ENCODE results near the gene MAP3K12. TPM values are rescaled to one million over a fixed set of nuclear protein-coding genes. Genes with fewer than 3 reads are reported as not detected.
"Not testable (repeated sequence)": the region's sequence is repeated elsewhere in the genome, so short reads cannot be mapped to it uniquely, and the experiment has no call there.

The MAP3K12 gene
- polyA plus RNA-seq, 1 donor (not counting 4 experiments of a cell fraction or from before 2014, with no cell fraction given) = 13.4 TPM

GRCh38 chr12:53443955-53444354 is 55.3 kb downstream of the MAP3K12 start:
- H3K9me3 ChIP-seq (ENCODE audit: control insufficient read depth, low read depth, low read length) = no peaks in the 10 kb centered on the region
- H3K4me2 ChIP-seq (ENCODE audit: control insufficient read depth, extremely low read depth, insufficient read depth, low read depth, low read length) = no peak overlapping the region
- H3K27me3 ChIP-seq (ENCODE audit: control insufficient read depth, extremely low read depth, insufficient read depth, low read length) = no peaks in the 10 kb centered on the region
- peaks cover 13% of the 10 kb centered on the region for H3K4me1 ChIP-seq (ENCODE audit: control insufficient read depth, extremely low read depth, insufficient read depth, low read length)
- H3K36me3 ChIP-seq (ENCODE audit: control insufficient read depth in 2 of 2, extremely low read depth in 1 of 2, insufficient read depth in 2 of 2, low read length in 2 of 2) = peaks cover 16 to 21% of the 10 kb centered on the region in 2 experiments
- no peak overlapping the region for H3K4me3 ChIP-seq (ENCODE audit: control insufficient read depth in 2 of 3, extremely low read depth in 1 of 3, insufficient read depth in 2 of 3, low read depth in 1 of 3, low read length in 3 of 3)
- no peak for FAIRE-seq
- peaks cover 26% of the 10 kb centered on the region for H3K79me2 ChIP-seq (ENCODE audit: control insufficient read depth, insufficient read depth, low read length)
- no peak overlapping the region for H3K9ac ChIP-seq (ENCODE audit: control insufficient read depth, extremely low read depth, insufficient read depth, low read length)
- DNase-seq (ENCODE audit: low read depth, low spot score) = no peak
- H2AFZ ChIP-seq (ENCODE audit: control insufficient read depth, low read length) = no peak overlapping the region
- TF ChIP-seq EZH2 (IDR thresholded peaks at IDR 0.05; ENCODE audit: low read length) = no peak
- no peak for TF ChIP-seq CTCF (optimal IDR thresholded peaks at IDR 0.05 in 1 of 3, IDR thresholded peaks at IDR 0.05 in 1 of 3, conservative IDR thresholded peaks at IDR 0.05 in 1 of 3; ENCODE audit: extremely low read depth in 1 of 3, insufficient read depth in 2 of 3, low read length in 3 of 3)
- dilution Hi-C loops (cut with MboI; ENCODE audit: extremely low pct_ligation_motif_present, low sequenced_read_pairs) = no loop called here
- no peak overlapping the region for H3K27ac ChIP-seq (ENCODE audit: control insufficient read depth, insufficient read depth, low read length)
- peaks cover 2% of the 10 kb centered on the region for H3K9me1 ChIP-seq (ENCODE audit: control insufficient read depth, extremely low read depth, insufficient read depth, low read length)
- H4K20me1 ChIP-seq (ENCODE audit: control insufficient read depth, extremely low read depth, insufficient read depth, low read length) = no peaks in the 10 kb centered on the region

GRCh38 chr12:53441040-53441833 is 58.0 kb downstream of the MAP3K12 start, which contains the start of gene PRR13:
PRR13 (plus strand) TSS chr12:53441734; CDS start chr12:53442715, 981 bp downstream.
- peak; percentile 13 for FAIRE-seq

GRCh38 chr12:53439582-53439981 is 59.7 kb downstream of the MAP3K12 start:
- H3K36me3 ChIP-seq (ENCODE audit: control insufficient read depth in 2 of 2, extremely low read depth in 1 of 2, insufficient read depth in 2 of 2, low read length in 2 of 2); H3K27ac ChIP-seq (ENCODE audit: control insufficient read depth, insufficient read depth, low read length); H3K9me3 ChIP-seq (ENCODE audit: control insufficient read depth, low read depth, low read length); H3K9me1 ChIP-seq (ENCODE audit: control insufficient read depth, extremely low read depth, insufficient read depth, low read length); H3K9ac ChIP-seq (ENCODE audit: control insufficient read depth, extremely low read depth, insufficient read depth, low read length); H3K4me2 ChIP-seq (ENCODE audit: control insufficient read depth, extremely low read depth, insufficient read depth, low read depth, low read length); DNase-seq (ENCODE audit: low read depth, low spot score); dilution Hi-C loops (cut with MboI; ENCODE audit: extremely low pct_ligation_motif_present, low sequenced_read_pairs); H2AFZ ChIP-seq (ENCODE audit: control insufficient read depth, low read length); FAIRE-seq; H4K20me1 ChIP-seq (ENCODE audit: control insufficient read depth, extremely low read depth, insufficient read depth, low read length); H3K27me3 ChIP-seq (ENCODE audit: control insufficient read depth, extremely low read depth, insufficient read depth, low read length); H3K4me3 ChIP-seq (ENCODE audit: control insufficient read depth in 2 of 3, extremely low read depth in 1 of 3, insufficient read depth in 2 of 3, low read depth in 1 of 3, low read length in 3 of 3): not testable (repeated sequence)
- Histone ChIP-seq H3K4me1 (ENCODE audit: control insufficient read depth, extremely low read depth, insufficient read depth, low read length) (peaks cover 13% of the 10 kb centered on the region), H3K79me2 (ENCODE audit: control insufficient read depth, insufficient read depth, low read length) (peaks cover 21% of the 10 kb centered on the region)

More at GRCh38 chr12:53441040-53441833, 58.0 kb downstream of the MAP3K12 start, which contains the start of gene PRR13:
- Histone ChIP-seq H3K27ac (ENCODE audit: control insufficient read depth, insufficient read depth, low read length) (peak within 1 kb of the TSS; percentile 92), H3K4me2 (ENCODE audit: control insufficient read depth, extremely low read depth, insufficient read depth, low read depth, low read length) (peak within 1 kb of the TSS; percentile 99), H3K36me3 (ENCODE audit: control insufficient read depth in 2 of 2, extremely low read depth in 1 of 2, insufficient read depth in 2 of 2, low read length in 2 of 2) (peaks cover 7 to 11% of the 10 kb centered on the region in 2 experiments), H3K9me1 (ENCODE audit: control insufficient read depth, extremely low read depth, insufficient read depth, low read length) (peaks cover 2% of the 10 kb centered on the region), H3K4me1 (ENCODE audit: control insufficient read depth, extremely low read depth, insufficient read depth, low read length) (peaks cover 13% of the 10 kb centered on the region), H2AFZ (ENCODE audit: control insufficient read depth, low read length) (peak within 1 kb of the TSS; percentile 94), H3K4me3 (ENCODE audit: control insufficient read depth in 2 of 3, extremely low read depth in 1 of 3, insufficient read depth in 2 of 3, low read depth in 1 of 3, low read length in 3 of 3) (peak within 1 kb of the TSS; percentile 84 to 100 (median 99)), H3K79me2 (ENCODE audit: control insufficient read depth, insufficient read depth, low read length) (peaks cover 26% of the 10 kb centered on the region), H3K9me3 (ENCODE audit: control insufficient read depth, low read depth, low read length) (no peaks in the 10 kb centered on the region), H3K27me3 (ENCODE audit: control insufficient read depth, extremely low read depth, insufficient read depth, low read length) (no peaks in the 10 kb centered on the region), H3K9ac (ENCODE audit: control insufficient read depth, extremely low read depth, insufficient read depth, low read length) (peak within 1 kb of the TSS; percentile 93), H4K20me1 (ENCODE audit: control insufficient read depth, extremely low read depth, insufficient read depth, low read length) (no peaks in the 10 kb centered on the region)
- TF ChIP-seq EZH2 (IDR thresholded peaks at IDR 0.05; ENCODE audit: low read length) (no peak), CTCF (optimal IDR thresholded peaks at IDR 0.05 in 1 of 3, IDR thresholded peaks at IDR 0.05 in 1 of 3, conservative IDR thresholded peaks at IDR 0.05 in 1 of 3; ENCODE audit: extremely low read depth in 1 of 3, insufficient read depth in 2 of 3, low read length in 3 of 3) (no peak)
- peak; percentile 75 for DNase-seq (ENCODE audit: low read depth, low spot score)
- dilution Hi-C loops (cut with MboI; ENCODE audit: extremely low pct_ligation_motif_present, low sequenced_read_pairs) = no loop called here
